Mesenchymal stem cell (in vitro differentiated cells and primary cell): ENCODE measurements around the gene C1orf116.
A peak's percentile ranks its signal among the peaks of the same experiment; 100 is the strongest.

Experiments
- DNase-seq: peaks from one replicate; pipeline ENCODE4 v3.0.0-alpha.2; 2013
- H2AFZ ChIP-seq: one replicate; pipeline ENCODE4 v1.6.1; 2013; ENCODE audit warnings: low read depth, mild to moderate bottlenecking, control low read depth, inconsistent platforms, low read length, moderate library complexity
- H2AK5ac ChIP-seq: 2 replicates; pipeline ENCODE4 v1.6.1; 2013; ENCODE audit warnings: low read length, moderate library complexity, mild to moderate bottlenecking, inconsistent platforms; ENCODE audit not compliant: severe bottlenecking
- H2BK120ac ChIP-seq: one replicate; pipeline ENCODE4 v1.6.1; 2013; ENCODE audit warnings: low read depth, mild to moderate bottlenecking, inconsistent platforms, low read length, moderate library complexity
- H2BK12ac ChIP-seq, 2 experiments: one replicate each; pipeline ENCODE4 v1.6.1; 2013; ENCODE audit warnings: inconsistent platforms in 2 of 2, low read length in 2 of 2, mild to moderate bottlenecking in 2 of 2, moderate library complexity in 2 of 2, control low read depth in 1 of 2
- H2BK15ac ChIP-seq: one replicate; pipeline ENCODE4 v1.6.1; 2013; ENCODE audit warnings: mild to moderate bottlenecking, low read depth, inconsistent platforms; ENCODE audit not compliant: poor library complexity, severe bottlenecking
- H2BK5ac ChIP-seq: 2 replicates; pipeline ENCODE4 v1.6.1; 2013; ENCODE audit warnings: low read depth, mild to moderate bottlenecking, low read length, control low read depth, inconsistent platforms; ENCODE audit not compliant: poor library complexity, severe bottlenecking
- H3K14ac ChIP-seq, 2 experiments: one replicate each; pipeline ENCODE4 v1.6.1; 2013; ENCODE audit warnings: inconsistent platforms in 2 of 2, low read length in 2 of 2, control low read depth in 1 of 2, mild to moderate bottlenecking in 1 of 2, moderate library complexity in 1 of 2
- H3K18ac ChIP-seq, 2 experiments: one replicate each; pipeline ENCODE4 v1.6.1; 2013; ENCODE audit warnings: inconsistent platforms in 2 of 2, low read length in 2 of 2, control low read depth in 1 of 2, low read depth in 1 of 2, mild to moderate bottlenecking in 1 of 2
- H3K23ac ChIP-seq, 2 experiments: one replicate each; pipeline ENCODE4 v1.6.1; 2013; ENCODE audit warnings: inconsistent platforms in 2 of 2, low read length in 2 of 2, mild to moderate bottlenecking in 2 of 2, moderate library complexity in 2 of 2, control low read depth in 1 of 2
- H3K27ac ChIP-seq: 2 replicates; pipeline ENCODE4 v1.5.1; 2013; ENCODE audit warnings: mild to moderate bottlenecking, moderate library complexity, low read length, control low read depth, inconsistent platforms; ENCODE audit not compliant: poor library complexity, severe bottlenecking
- H3K27me3 ChIP-seq, 2 experiments: 2 replicates each; pipeline versions ENCODE4 v1.6.1 to v1.7.0; 2013; ENCODE audit warnings: low read length in 2 of 2, mild to moderate bottlenecking in 2 of 2, moderate library complexity in 2 of 2, control low read depth in 1 of 2, inconsistent platforms in 1 of 2; ENCODE audit not compliant: control insufficient read depth in 1 of 2, insufficient read depth in 1 of 2
- H3K36me3 ChIP-seq, 2 experiments: 2 replicates each; pipeline versions ENCODE4 v1.6.1 to v1.7.0; 2013; ENCODE audit warnings: low read length in 2 of 2, control low read depth in 1 of 2, inconsistent platforms in 1 of 2, low read depth in 1 of 2, mild to moderate bottlenecking in 1 of 2; ENCODE audit not compliant: insufficient read depth in 2 of 2, control insufficient read depth in 1 of 2
- H3K4ac ChIP-seq, 2 experiments: one replicate each; pipeline ENCODE4 v1.6.1; 2013; ENCODE audit warnings: inconsistent platforms in 2 of 2, low read length in 2 of 2, mild to moderate bottlenecking in 2 of 2, moderate library complexity in 2 of 2, control low read depth in 1 of 2, low read depth in 1 of 2
- H3K4me1 ChIP-seq: 2 replicates; pipeline ENCODE4 v1.6.1; 2013; ENCODE audit warnings: low read depth, low read length, control low read depth; ENCODE audit not compliant: control insufficient read depth, insufficient read depth
- H3K4me2 ChIP-seq: 2 replicates; pipeline ENCODE4 v1.6.1; 2013; ENCODE audit warnings: low read length, mild to moderate bottlenecking, inconsistent platforms; ENCODE audit not compliant: poor library complexity, severe bottlenecking
- H3K4me3 ChIP-seq, 2 experiments: 2 replicates each; pipeline versions ENCODE4 v1.5.1 to v1.7.0; 2013; ENCODE audit warnings: low read length in 2 of 2, mild to moderate bottlenecking in 2 of 2, control low read depth in 1 of 2, low read depth in 1 of 2; ENCODE audit not compliant: insufficient read depth in 1 of 2
- H3K79me1 ChIP-seq: replicated peaks from 2 replicates; pipeline ENCODE4 v1.6.1; 2013; ENCODE audit warnings: mild to moderate bottlenecking, control low read depth, low read length, inconsistent platforms; ENCODE audit not compliant: poor library complexity, severe bottlenecking
- H3K9ac ChIP-seq: 2 replicates; pipeline ENCODE4 v1.7.0; 2013; ENCODE audit warnings: mild to moderate bottlenecking, low read length, moderate library complexity
- H3K9me3 ChIP-seq: 2 replicates; pipeline ENCODE4 v1.7.0; 2013; ENCODE audit warnings: mild to moderate bottlenecking, low read length; ENCODE audit not compliant: control insufficient read depth
- H4K8ac ChIP-seq: one replicate; pipeline ENCODE4 v1.6.1; 2013; ENCODE audit warnings: inconsistent platforms, mild to moderate bottlenecking, low read length, moderate library complexity
- H4K91ac ChIP-seq: one replicate; pipeline ENCODE4 v1.6.1; 2013; ENCODE audit warnings: mild to moderate bottlenecking, low read length, inconsistent platforms
- WGBS: methylation state at CpG from one replicate; pipeline ENCODE4 v1.1.7; 2013; ENCODE audit warnings: mixed read lengths; 5-methylcytosine and 5-hydroxymethylcytosine counted together

Gene C1orf116

DNA sequence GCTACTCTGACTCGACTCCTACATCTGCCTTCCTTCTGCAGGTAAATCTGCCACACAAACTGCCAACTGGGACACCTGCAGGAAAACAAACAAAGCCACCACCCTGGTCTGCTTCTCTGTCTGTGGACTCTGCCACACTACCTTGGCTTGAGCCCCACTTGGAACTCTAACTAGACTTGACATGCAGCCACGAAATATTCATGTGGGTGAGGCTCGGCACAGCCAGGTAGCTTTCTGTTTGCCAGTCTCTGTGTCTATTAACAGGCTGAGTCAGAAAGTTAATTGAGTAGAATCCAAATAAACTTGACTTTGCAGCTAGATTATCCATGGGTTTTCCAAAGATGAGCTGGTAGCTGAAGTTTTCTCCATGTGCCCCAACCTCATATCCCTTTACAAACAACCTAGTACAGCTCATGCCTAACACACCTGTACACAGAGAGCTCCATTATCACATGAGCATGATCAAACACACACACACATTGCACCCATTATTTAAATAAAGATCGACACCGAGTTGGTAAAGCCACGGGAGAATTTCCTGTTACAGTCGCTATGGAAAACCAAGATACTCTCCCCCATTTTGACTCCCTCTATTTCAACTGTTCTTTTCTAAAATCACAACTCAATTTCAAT is 808 bp downstream of the C1orf116 start:
- no peak overlapping the region for H3K18ac ChIP-seq
- H2AFZ ChIP-seq, result no peak overlapping the region
- H2BK12ac ChIP-seq, result no peak overlapping the region
- WGBS, result 88% methylated on average over 7 of the region's 7 CpGs
- no peak overlapping the region for H3K9ac ChIP-seq
- H2BK5ac ChIP-seq, result no peak overlapping the region
- H3K23ac ChIP-seq, result no peak overlapping the region
- H3K4me3 ChIP-seq, result no peak overlapping the region
- peaks cover 15% of the 10 kb centered on the region for H3K4me1 ChIP-seq
- H3K4me2 ChIP-seq, result no peak overlapping the region
- peaks cover 0 to 8% of the 10 kb centered on the region in 2 experiments for H3K27me3 ChIP-seq
- H2BK120ac ChIP-seq, result no peak overlapping the region
- H2BK15ac ChIP-seq, result no peak overlapping the region
- DNase-seq, result no peak
- no peaks in the 10 kb centered on the region for H3K36me3 ChIP-seq
- H4K91ac ChIP-seq, result no peak overlapping the region
- no peak overlapping the region for H4K8ac ChIP-seq
- H3K79me1 ChIP-seq, result no peaks in the 10 kb centered on the region
- H2AK5ac ChIP-seq, result peak overlapping the region; percentile 80
- H3K4ac ChIP-seq, result no peak overlapping the region
- H3K9me3 ChIP-seq, result no peaks in the 10 kb centered on the region
- no peak overlapping the region for H3K14ac ChIP-seq
- no peak overlapping the region for H3K27ac ChIP-seq

GRCh38 chr1:207031016-207031415 is 1.5 kb downstream of the C1orf116 start:
- WGBS, result no CpG with 5 or more reads among the region's 1 CpG
- H3K23ac ChIP-seq, result no peak overlapping the region

GRCh38 chr1:207030522-207031009 is 2.0 kb downstream of the C1orf116 start:
- H2BK5ac ChIP-seq, result no peak overlapping the region
- no peaks in the 10 kb centered on the region for H3K36me3 ChIP-seq
- WGBS, result 80% methylated on average over 3 of the region's 5 CpGs
- no peak overlapping the region for H2BK120ac ChIP-seq
- H3K18ac ChIP-seq, result no peak overlapping the region
- H3K27ac ChIP-seq, result no peak overlapping the region
- peaks cover 0 to 8% of the 10 kb centered on the region in 2 experiments for H3K27me3 ChIP-seq
- H3K9me3 ChIP-seq, result no peaks in the 10 kb centered on the region
- H2AFZ ChIP-seq, result no peak overlapping the region
- no peak overlapping the region for H4K91ac ChIP-seq
- H4K8ac ChIP-seq, result no peak overlapping the region
- peak overlapping the region; percentile 30 for H2AK5ac ChIP-seq
- no peak overlapping the region for H3K9ac ChIP-seq
- H3K79me1 ChIP-seq, result no peaks in the 10 kb centered on the region
- no peak overlapping the region for H3K4ac ChIP-seq
- H3K14ac ChIP-seq, result no peak overlapping the region
- no peak overlapping the region for H3K23ac ChIP-seq
- H3K4me1 ChIP-seq, result peaks cover 15% of the 10 kb centered on the region
- no peak overlapping the region for H3K4me2 ChIP-seq
- no peak overlapping the region for H2BK12ac ChIP-seq
- H3K4me3 ChIP-seq, result no peak overlapping the region
- DNase-seq, result no peak
- H2BK15ac ChIP-seq, result no peak overlapping the region

More at GRCh38 chr1:207031016-207031415, 1.5 kb downstream of the C1orf116 start:
- Histone ChIP-seq H3K9me3 (no peaks in the 10 kb centered on the region), H4K91ac (no peak overlapping the region), H3K18ac (no peak overlapping the region), H3K4ac (no peak overlapping the region), H4K8ac (no peak overlapping the region), H2BK12ac (no peak overlapping the region), H3K36me3 (no peaks in the 10 kb centered on the region), H2BK120ac (no peak overlapping the region), H3K9ac (no peak overlapping the region), H3K4me2 (no peak overlapping the region), H2AK5ac (peak overlapping the region; percentile 80), H3K27me3 (peaks cover 0 to 8% of the 10 kb centered on the region in 2 experiments), H3K14ac (no peak overlapping the region), H3K4me1 (peaks cover 15% of the 10 kb centered on the region), H3K27ac (no peak overlapping the region), H2BK5ac (no peak overlapping the region), H2AFZ (no peak overlapping the region), H2BK15ac (no peak overlapping the region), H3K4me3 (no peak overlapping the region), H3K79me1 (no peaks in the 10 kb centered on the region)
- no peak for DNase-seq

- no peak overlapping the region for H4K91ac ChIP-seq
- no peak overlapping the region for H3K9ac ChIP-seq
- H3K27me3 ChIP-seq, result peaks cover 0 to 8% of the 10 kb centered on the region in 2 experiments
- H2BK12ac ChIP-seq, result no peak overlapping the region
- WGBS, result 84% methylated on average over 4 of the region's 5 CpGs
- no peak overlapping the region for H2AFZ ChIP-seq
- H3K4ac ChIP-seq, result no peak overlapping the region
- no peak overlapping the region for H2BK120ac ChIP-seq
- H3K9me3 ChIP-seq, result no peaks in the 10 kb centered on the region
- no peak overlapping the region for H3K4me2 ChIP-seq
- no peak overlapping the region for H3K4me3 ChIP-seq
- H2BK15ac ChIP-seq, result no peak overlapping the region
- no peaks in the 10 kb centered on the region for H3K36me3 ChIP-seq
- no peak overlapping the region for H3K18ac ChIP-seq
- H2AK5ac ChIP-seq, result no peak overlapping the region
- no peak overlapping the region for H3K27ac ChIP-seq
- H2BK5ac ChIP-seq, result no peak overlapping the region
- no peaks in the 10 kb centered on the region for H3K79me1 ChIP-seq
- H3K23ac ChIP-seq, result no peak overlapping the region
- DNase-seq, result no peak
- H4K8ac ChIP-seq, result no peak overlapping the region
- peaks cover 16% of the 10 kb centered on the region for H3K4me1 ChIP-seq
- H3K14ac ChIP-seq, result no peak overlapping the region
Measured at GRCh38 chr1:207029701-207030521, 2.6 kb downstream of the C1orf116 start.
